Liver (tissue), 9 donors: ENCODE results near the gene DCAKD. TPM values are rescaled to one million over a fixed set of nuclear protein-coding genes. Genes with fewer than 3 reads are reported as not detected.

Experiments used
- DNase-seq: peaks from one replicate; pipeline ENCODE4 v3.0.0-alpha.2; 2017; ENCODE audit warnings: low spot score
- H3K27ac ChIP-seq, 2 donors: one replicate each; pipeline ENCODE4 v1.7.0; 2013; ENCODE audit warnings: inconsistent platforms in 2 of 2, low read length in 2 of 2, control low read depth in 1 of 2, low read depth in 1 of 2, mild to moderate bottlenecking in 1 of 2
- H3K27me3 ChIP-seq, 4 donors: one replicate each; pipeline versions ENCODE4 v1.6.1 to v1.7.0; 2013; ENCODE audit warnings: low read length in 3 of 4, inconsistent platforms in 1 of 4, mild to moderate bottlenecking in 1 of 4, moderate library complexity in 1 of 4; ENCODE audit not compliant: control insufficient read depth in 4 of 4, insufficient read depth in 4 of 4
- H3K36me3 ChIP-seq, 4 donors: one replicate each; pipeline versions ENCODE4 v1.6.1 to v1.7.0; 2013; ENCODE audit warnings: low read length in 3 of 4, mild to moderate bottlenecking in 3 of 4, low read depth in 1 of 4, moderate library complexity in 1 of 4; ENCODE audit not compliant: control insufficient read depth in 4 of 4, insufficient read depth in 3 of 4
- H3K4me1 ChIP-seq, 4 donors: one replicate each; pipeline versions ENCODE4 v1.6.1 to v1.7.0; 2013; ENCODE audit warnings: low read length in 3 of 4, mild to moderate bottlenecking in 3 of 4, moderate library complexity in 1 of 4; ENCODE audit not compliant: control insufficient read depth in 4 of 4, insufficient read depth in 4 of 4
- H3K4me3 ChIP-seq, 3 donors: one replicate each; pipeline versions ENCODE4 v1.6.1 to v1.7.0; 2013; ENCODE audit warnings: low read length in 3 of 3, control low read depth in 1 of 3, low read depth in 1 of 3, mild to moderate bottlenecking in 1 of 3
- H3K9ac ChIP-seq, 2 donors: one replicate each; pipeline ENCODE4 v1.7.0; 2013; ENCODE audit warnings: low read length in 2 of 2, mild to moderate bottlenecking in 2 of 2, moderate library complexity in 2 of 2, control low read depth in 1 of 2, low read depth in 1 of 2
- H3K9me3 ChIP-seq, 4 donors: one replicate each; pipeline versions ENCODE4 v1.6.1 to v1.7.0; 2013; ENCODE audit warnings: low read length in 3 of 4; ENCODE audit not compliant: control insufficient read depth in 4 of 4
- CTCF ChIP-seq: fragments of 150-350 bp; IDR thresholded peaks from 2 replicates; pipeline ENCODE4 v1.5.1; 2017; ENCODE audit warnings: improper control_type of control experiment, low read depth, low read length; ENCODE audit not compliant: missing input control
- EGR1 ChIP-seq, 2 donors: IDR thresholded peaks; 2 replicates each; pipeline ENCODE4 v1.6.1; 2016 to 2018; ENCODE audit warnings: antibody characterized with exemption in 2 of 2, low read depth in 2 of 2
- FOXA1 ChIP-seq: IDR thresholded peaks from 2 replicates; pipeline ENCODE4 v1.6.1; 2016; ENCODE audit warnings: antibody characterized with exemption
- FOXA2 ChIP-seq: IDR thresholded peaks from 2 replicates; pipeline ENCODE4 v1.6.1; 2016; ENCODE audit warnings: antibody characterized with exemption
- HNF4A ChIP-seq, 2 donors: conservative IDR thresholded peaks; 2 replicates each; pipeline ENCODE4 v1.6.1; 2016; ENCODE audit warnings: antibody characterized with exemption in 2 of 2, mild to moderate bottlenecking in 2 of 2
- HNF4G ChIP-seq: IDR thresholded peaks from 2 replicates; pipeline ENCODE4 v1.6.1; 2016; ENCODE audit warnings: antibody characterized with exemption
- JUND ChIP-seq, 2 donors: IDR thresholded peaks; 2 replicates each; pipeline ENCODE4 v1.6.1; 2016; ENCODE audit warnings: antibody characterized with exemption in 2 of 2
- NR2F2 ChIP-seq: IDR thresholded peaks from 2 replicates; pipeline ENCODE4 v1.6.1; 2016; ENCODE audit warnings: antibody characterized with exemption
- RAD21 ChIP-seq, 2 donors: IDR thresholded peaks; 2 replicates each; pipeline ENCODE4 v1.6.1; 2016; ENCODE audit warnings: antibody characterized with exemption in 2 of 2, mild to moderate bottlenecking in 2 of 2
- REST ChIP-seq: IDR thresholded peaks from 2 replicates; pipeline ENCODE4 v1.6.1; 2016; ENCODE audit warnings: antibody characterized with exemption, mild to moderate bottlenecking
- RXRA ChIP-seq, 2 donors: IDR thresholded peaks; 2 replicates each; pipeline ENCODE4 v1.6.1; 2017 to 2018; ENCODE audit warnings: antibody characterized with exemption in 2 of 2, mild to moderate bottlenecking in 1 of 2
- SP1 ChIP-seq: IDR thresholded peaks from 2 replicates; pipeline ENCODE4 v1.6.1; 2018; ENCODE audit warnings: antibody characterized with exemption, mild to moderate bottlenecking
- YY1 ChIP-seq: IDR thresholded peaks from 2 replicates; pipeline ENCODE4 v1.6.1; 2016; ENCODE audit warnings: antibody characterized with exemption, mild to moderate bottlenecking
- WGBS: extraction: QIAGEN DNeasy Blood & Tissue Kit; methylation state at CpG from one replicate; pipeline ENCODE4 v1.1.7; 2013; 5-methylcytosine and 5-hydroxymethylcytosine counted together
- polyA plus RNA-seq, 2 donors: library from polyadenylated mRNA; stranded (reverse) in 1 of 2; unstranded in 1 of 2; fragments of 200-250 nt in 1 of 2; fragments of >200 nt in 1 of 2; fragmentation: Nextera tagmentation in 1 of 2; extraction: Ambion mirVana in 1 of 2; gene quantifications; one replicate each; pipeline versions ENCODE4 v1.2.1 to v1.2.3, GENCODE V29; 2013 to 2015
- total RNA-seq, 2 donors: library from RNA; depleted of rRNA; stranded (reverse); fragments of >200 nt; gene quantifications; one replicate each; pipeline ENCODE4 v1.2.3, GENCODE V29; 2014
- TF ChIP-seq, protein P1 (sequence below): IDR thresholded peaks from 2 replicates; pipeline ENCODE4 v1.6.1; 2016; ENCODE audit warnings: antibody characterized with exemption
- TF ChIP-seq, protein P2 (sequence below): IDR thresholded peaks from 2 replicates; pipeline ENCODE4 v1.6.1; 2016; ENCODE audit warnings: antibody characterized with exemption
- donor health status: healthy.
- donor health status: healthy.
- donor health status: healthy.
- donor health status: healthy.
- donor health status: healthy.

Gene DCAKD
- total and polyA plus RNA-seq, 4 donors: 9.7 to 22.9 (median 14.6) TPM

DNA sequence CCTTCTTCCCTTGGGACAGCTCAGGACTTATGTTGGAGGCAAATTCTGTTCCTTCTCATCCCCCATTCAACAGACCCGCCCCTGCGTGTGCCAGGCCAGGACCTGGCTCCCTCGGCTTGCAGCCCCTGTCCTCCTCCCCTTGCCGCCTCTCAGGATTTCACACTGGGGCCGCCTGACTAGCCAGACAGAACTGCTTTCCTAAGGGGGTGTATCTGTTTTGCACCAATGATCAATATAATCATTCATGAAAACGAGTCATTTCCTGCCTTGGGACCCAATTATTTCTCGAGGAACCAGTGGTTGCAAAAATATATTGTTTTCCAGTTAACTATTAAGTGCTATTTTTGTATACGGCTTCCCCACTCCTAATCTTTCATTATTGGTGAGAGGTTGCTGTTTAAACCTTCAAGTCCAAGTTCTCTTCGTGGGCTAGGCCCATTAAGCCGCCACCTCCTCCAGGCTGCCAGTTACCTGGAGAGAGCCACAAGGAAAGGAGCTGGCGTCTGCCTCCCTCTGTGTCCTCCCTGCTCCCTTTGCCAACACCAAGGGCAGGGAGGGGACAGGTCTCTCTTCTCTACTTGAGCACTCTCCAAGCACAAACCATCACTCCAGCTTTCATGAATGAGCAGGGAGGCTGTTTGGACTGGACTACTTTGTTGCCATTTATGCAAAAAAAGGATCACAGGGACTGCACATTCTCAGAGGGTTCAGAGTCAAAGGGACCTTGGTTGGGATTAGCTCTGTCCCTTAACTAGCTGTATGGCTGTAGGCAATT, 8.9 kb downstream of the DCAKD start:
- no peak for TF ChIP-seq HNF4A (conservative IDR thresholded peaks at IDR 0.05)
- no peak for TF ChIP-seq JUND (IDR thresholded peaks at IDR 0.05)
- TF ChIP-seq, protein P1, sequence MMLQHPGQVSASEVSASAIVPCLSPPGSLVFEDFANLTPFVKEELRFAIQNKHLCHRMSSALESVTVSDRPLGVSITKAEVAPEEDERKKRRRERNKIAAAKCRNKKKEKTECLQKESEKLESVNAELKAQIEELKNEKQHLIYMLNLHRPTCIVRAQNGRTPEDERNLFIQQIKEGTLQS: no peak
- no peak for TF ChIP-seq RXRA (IDR thresholded peaks at IDR 0.05)
- no peak for TF ChIP-seq YY1
- no peak for TF ChIP-seq SP1
- TF ChIP-seq FOXA1: no peak
- no peak for TF ChIP-seq FOXA2
- TF ChIP-seq EGR1 (IDR thresholded peaks at IDR 0.05; ENCODE audit: low read depth in 2 of 2): no peak
- Histone ChIP-seq H3K27ac (no peak overlapping the region), H3K36me3 (no peaks in the 10 kb centered on the region), H3K9me3 (no peaks in the 10 kb centered on the region), H3K27me3 (no peaks in the 10 kb centered on the region), H3K4me3 (no peak overlapping the region), H3K9ac (no peak overlapping the region), H3K4me1 (peaks cover 5 to 14% (median 8%) of the 10 kb centered on the region in 4 donors)
- 89% methylated on average over 11 of the region's 11 CpGs for WGBS
- DNase-seq: no peak

GRCh38 chr17:45040459-45040858, 11.0 kb downstream of the DCAKD start:
- Histone ChIP-seq H3K27ac (no peak overlapping the region), H3K9me3 (no peaks in the 10 kb centered on the region), H3K4me1 (peaks cover 5 to 15% (median 10%) of the 10 kb centered on the region in 4 donors), H3K36me3 (no peaks in the 10 kb centered on the region), H3K27me3 (no peaks in the 10 kb centered on the region), H3K9ac (no peak overlapping the region), H3K4me3 (no peak overlapping the region)
- WGBS: 92% methylated on average over 4 of the region's 4 CpGs
- DNase-seq: no peak
- TF ChIP-seq, protein P2, sequence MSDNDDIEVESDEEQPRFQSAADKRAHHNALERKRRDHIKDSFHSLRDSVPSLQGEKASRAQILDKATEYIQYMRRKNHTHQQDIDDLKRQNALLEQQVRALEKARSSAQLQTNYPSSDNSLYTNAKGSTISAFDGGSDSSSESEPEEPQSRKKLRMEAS: no peak
- TF ChIP-seq JUND (IDR thresholded peaks at IDR 0.05) (no peak), HNF4G (no peak), SP1 (no peak), EGR1 (IDR thresholded peaks at IDR 0.05; ENCODE audit: low read depth in 2 of 2) (no peak), RAD21 (IDR thresholded peaks at IDR 0.05) (no peak), YY1 (no peak), FOXA2 (no peak), NR2F2 (no peak), REST (no peak), RXRA (IDR thresholded peaks at IDR 0.05) (no peak), CTCF (no peak), FOXA1 (no peak), HNF4A (conservative IDR thresholded peaks at IDR 0.05) (no peak)
- TF ChIP-seq, protein P1: no peak
